CD4-positive, alpha-beta T cell (primary cell): ENCODE data around the gene LINGO1. TPM values are rescaled to one million over a fixed set of nuclear protein-coding genes. Genes with fewer than 3 reads are reported as not detected.

ENCODE experiments used
- ATAC-seq: fragments of 200-7000 bp; cut with Tn5 transposase; one replicate; pipeline ENCODE4 v1.10.0; 2022; ENCODE audit warnings: mild to moderate bottlenecking; ENCODE audit not compliant: poor library complexity
- CTCF ChIA-PET: fragments of 350-600 bp; sonication (Branson Sonifier 250); formaldehyde crosslinking; loops from one replicate; lab custom pipeline; 2021; ENCODE audit warnings: antibody characterized with exemption, inconsistent platforms; lab: Charles Lee
- POLR2A ChIA-PET: fragments of 350-600 bp; sonication (Branson Sonifier 250); formaldehyde crosslinking; loops from one replicate; lab custom pipeline; 2021; ENCODE audit warnings: antibody characterized with exemption, inconsistent platforms; lab: Charles Lee
- DNase-seq, 14 experiments: peaks; one replicate each; pipeline ENCODE4 v3.0.0-alpha.2; 2013 to 2020; ENCODE audit warnings: mixed read lengths in 2 of 14
- H3K27ac ChIP-seq, 2 donors: one replicate each; pipeline versions ENCODE4 v1.5.1 to v1.7.0; 2013; ENCODE audit warnings: low read length in 2 of 2, low read depth in 1 of 2, mild to moderate bottlenecking in 1 of 2
- H3K27me3 ChIP-seq, 2 experiments: 1 replicate in 1 of 2; 2 replicates in 1 of 2; pipeline versions ENCODE4 v1.6.1 to v1.7.0; 2013; ENCODE audit warnings: low read length in 2 of 2, control low read depth in 1 of 2, mild to moderate bottlenecking in 1 of 2, moderate library complexity in 1 of 2; ENCODE audit not compliant: insufficient read depth in 2 of 2, control insufficient read depth in 1 of 2
- H3K36me3 ChIP-seq: one replicate; pipeline ENCODE4 v1.6.1; 2013; ENCODE audit warnings: low read length, control low read depth; ENCODE audit not compliant: insufficient read depth
- H3K4me1 ChIP-seq: one replicate; pipeline ENCODE4 v1.6.1; 2013; ENCODE audit warnings: low read length, control low read depth; ENCODE audit not compliant: insufficient read depth
- H3K4me3 ChIP-seq: one replicate; pipeline ENCODE4 v1.5.1; 2013; ENCODE audit warnings: mild to moderate bottlenecking, low read length, moderate library complexity
- H3K9me3 ChIP-seq, 2 experiments: 1 replicate in 1 of 2; 2 replicates in 1 of 2; pipeline versions ENCODE4 v1.6.1 to v1.7.0; 2013; ENCODE audit warnings: low read length in 2 of 2, mild to moderate bottlenecking in 2 of 2, control low read depth in 1 of 2, moderate library complexity in 1 of 2; ENCODE audit not compliant: control insufficient read depth in 1 of 2, insufficient read depth in 1 of 2
- H3K27ac Mint-ChIP-seq: one replicate; pipeline ENCODE4 v1.8.0; 2020; ENCODE audit warnings: mixed read lengths
- H3K27me3 Mint-ChIP-seq: one replicate; pipeline ENCODE4 v1.8.0; 2021; ENCODE audit warnings: mixed read lengths
- H3K36me3 Mint-ChIP-seq: one replicate; pipeline ENCODE4 v1.8.0; 2021; ENCODE audit warnings: low read depth, mixed read lengths
- H3K4me1 Mint-ChIP-seq: one replicate; pipeline ENCODE4 v1.8.0; 2021; ENCODE audit warnings: low read depth, mixed read lengths
- H3K4me3 Mint-ChIP-seq: one replicate; pipeline ENCODE4 v1.8.0; 2020; ENCODE audit warnings: mild to moderate bottlenecking, mixed read lengths
- H3K9me3 Mint-ChIP-seq: one replicate; pipeline ENCODE4 v1.8.0; 2020; ENCODE audit warnings: mixed read lengths
- CTCF ChIP-seq: fragments of 200-600 bp; IDR thresholded peaks from one replicate; pipeline ENCODE4 v1.8.0; 2022; ENCODE audit warnings: antibody characterized with exemption, mild to moderate bottlenecking
- intact Hi-C, 2 experiments: fragments of 100-400 bp; cut with DNase I in 1 of 2; cut with micrococcal nuclease in 1 of 2; formaldehyde crosslinking; loops; one replicate each; pipeline versions ENCODE4 v1.15.1 to v1.9.0; 2023 to 2025; cut with DNase I, micrococcal nuclease
- total RNA-seq, 174 experiments: library from RNA in 2 of 174; stranded (reverse) in 2 of 174; gene quantifications; one replicate each; pipeline ENCODE4 v1.2.3 and lab custom pipeline; 2021 to 2026

The LINGO1 gene
- total RNA-seq, 2 experiments from 2014 or later = not detected

DNA sequence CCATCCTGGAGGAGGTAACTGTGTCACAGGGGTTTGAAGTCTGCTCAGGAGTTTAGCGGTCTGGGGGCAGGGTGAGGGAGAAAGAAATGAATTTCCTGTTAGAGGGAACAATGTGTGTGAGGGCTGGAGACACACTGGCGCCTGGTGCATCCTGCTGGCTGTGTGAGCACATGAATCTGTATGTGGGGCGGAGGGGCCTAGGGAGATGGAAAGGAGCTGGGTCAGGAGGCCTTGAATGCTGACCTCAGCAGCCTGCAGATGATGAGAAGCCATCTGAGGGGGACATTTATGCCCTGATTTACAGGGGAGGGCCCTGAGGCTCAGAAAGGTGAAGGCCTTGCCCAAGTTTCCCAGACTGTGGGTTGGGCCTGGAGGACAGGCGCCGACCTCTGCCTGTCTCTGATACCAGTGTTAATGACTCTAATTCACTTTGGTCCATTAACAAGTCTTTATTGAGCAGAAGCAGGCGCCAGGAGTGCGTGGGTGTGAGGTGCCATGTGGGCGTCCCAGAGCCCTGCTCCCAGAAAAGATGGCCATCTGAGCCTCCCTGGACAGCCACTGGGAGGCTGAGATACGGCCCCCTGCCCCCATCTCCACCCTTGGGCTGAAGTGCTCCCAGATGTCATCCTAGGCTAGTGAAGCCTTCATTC, 34.8 kb downstream of the LINGO1 start:
- H3K4me1 ChIP-seq = no peaks in the 10 kb centered on the region
- DNase-seq (no peak), ATAC-seq (no peak)
- intact Hi-C loops = no loop called here
- no peaks in the 10 kb centered on the region for H3K9me3 Mint-ChIP-seq
- ChIA-PET CTCF (no interaction called here), POLR2A (no interaction called here)
- H3K27ac Mint-ChIP-seq = no peak overlapping the region
- no peaks in the 10 kb centered on the region for H3K27me3 ChIP-seq
- H3K4me3 Mint-ChIP-seq = no peak overlapping the region
- H3K36me3 Mint-ChIP-seq = no peaks in the 10 kb centered on the region
- H3K4me3 ChIP-seq = no peak overlapping the region
- no peak overlapping the region for H3K27ac ChIP-seq
- no peak for TF ChIP-seq CTCF
- H3K9me3 ChIP-seq = no peaks in the 10 kb centered on the region
- no peaks in the 10 kb centered on the region for H3K4me1 Mint-ChIP-seq
- H3K27me3 Mint-ChIP-seq = no peaks in the 10 kb centered on the region
- no peaks in the 10 kb centered on the region for H3K36me3 ChIP-seq

- Histone ChIP-seq H3K27ac (no peak overlapping the region), H3K27me3 (no peaks in the 10 kb centered on the region), H3K4me1 (no peaks in the 10 kb centered on the region), H3K4me3 (no peak overlapping the region), H3K9me3 (no peaks in the 10 kb centered on the region), H3K36me3 (no peaks in the 10 kb centered on the region)
- ChIA-PET CTCF (no interaction called here), POLR2A (no interaction called here)
- no peaks in the 10 kb centered on the region for H3K36me3 Mint-ChIP-seq
- ATAC-seq (no peak), DNase-seq (no peak)
- no peak overlapping the region for H3K4me3 Mint-ChIP-seq
- TF ChIP-seq CTCF = no peak
- intact Hi-C loops = no loop called here
- no peaks in the 10 kb centered on the region for H3K27me3 Mint-ChIP-seq
- H3K27ac Mint-ChIP-seq = no peak overlapping the region
- H3K4me1 Mint-ChIP-seq = no peaks in the 10 kb centered on the region
- H3K9me3 Mint-ChIP-seq = no peaks in the 10 kb centered on the region
These were observed 35.6 kb downstream of the LINGO1 start for GRCh38 chr15:77596821-77597803.

DNA sequence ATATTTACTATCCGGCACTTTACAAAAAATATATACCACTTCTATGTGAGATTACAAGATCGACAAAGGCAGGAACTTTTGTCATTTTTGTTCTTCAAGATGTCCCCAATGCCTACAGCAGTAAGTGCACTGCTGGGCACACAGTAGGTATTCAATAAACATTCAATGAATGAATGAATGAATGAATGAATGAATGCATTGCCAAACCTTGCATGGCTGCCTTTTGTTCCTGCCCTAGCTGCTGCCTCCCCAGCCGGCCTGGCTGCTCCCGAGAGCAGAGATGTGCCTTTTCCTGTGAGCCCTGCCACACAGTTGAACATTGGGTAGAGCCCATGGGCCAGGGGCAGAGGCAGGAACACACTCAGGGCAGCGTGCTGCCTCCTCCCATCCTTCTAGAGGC, 37.5 kb downstream of the LINGO1 start:
- Mint-ChIP-seq H3K27ac (no peak overlapping the region), H3K9me3 (no peaks in the 10 kb centered on the region), H3K36me3 (no peaks in the 10 kb centered on the region), H3K4me3 (no peak overlapping the region), H3K27me3 (no peaks in the 10 kb centered on the region), H3K4me1 (no peaks in the 10 kb centered on the region)
- ChIA-PET CTCF (no interaction called here), POLR2A (no interaction called here)
- H3K27me3 ChIP-seq = no peaks in the 10 kb centered on the region
- intact Hi-C loops = no loop called here
- no peaks in the 10 kb centered on the region for H3K4me1 ChIP-seq
- no peaks in the 10 kb centered on the region for H3K9me3 ChIP-seq
- H3K27ac ChIP-seq = no peak overlapping the region
- no peak for TF ChIP-seq CTCF
- H3K36me3 ChIP-seq = no peaks in the 10 kb centered on the region
- H3K4me3 ChIP-seq = no peak overlapping the region
- DNase-seq (no peak), ATAC-seq (no peak)
